CD4-positive, alpha-beta T cell treated with Interleukin-17A for 4 hours (primary cell): ENCODE results near the gene DNAJC12.
A peak's percentile ranks its signal among the peaks of the same experiment; 100 is the strongest.
"Not testable (repeated sequence)": the region's sequence is repeated elsewhere in the genome, so short reads cannot be mapped to it uniquely, and the experiment has no call there.

ENCODE experiments used
- DNase-seq: peaks from one replicate; pipeline ENCODE4 v3.0.0-alpha.2; 2020; ENCODE audit warnings: mixed read lengths

Gene DNAJC12

DNA sequence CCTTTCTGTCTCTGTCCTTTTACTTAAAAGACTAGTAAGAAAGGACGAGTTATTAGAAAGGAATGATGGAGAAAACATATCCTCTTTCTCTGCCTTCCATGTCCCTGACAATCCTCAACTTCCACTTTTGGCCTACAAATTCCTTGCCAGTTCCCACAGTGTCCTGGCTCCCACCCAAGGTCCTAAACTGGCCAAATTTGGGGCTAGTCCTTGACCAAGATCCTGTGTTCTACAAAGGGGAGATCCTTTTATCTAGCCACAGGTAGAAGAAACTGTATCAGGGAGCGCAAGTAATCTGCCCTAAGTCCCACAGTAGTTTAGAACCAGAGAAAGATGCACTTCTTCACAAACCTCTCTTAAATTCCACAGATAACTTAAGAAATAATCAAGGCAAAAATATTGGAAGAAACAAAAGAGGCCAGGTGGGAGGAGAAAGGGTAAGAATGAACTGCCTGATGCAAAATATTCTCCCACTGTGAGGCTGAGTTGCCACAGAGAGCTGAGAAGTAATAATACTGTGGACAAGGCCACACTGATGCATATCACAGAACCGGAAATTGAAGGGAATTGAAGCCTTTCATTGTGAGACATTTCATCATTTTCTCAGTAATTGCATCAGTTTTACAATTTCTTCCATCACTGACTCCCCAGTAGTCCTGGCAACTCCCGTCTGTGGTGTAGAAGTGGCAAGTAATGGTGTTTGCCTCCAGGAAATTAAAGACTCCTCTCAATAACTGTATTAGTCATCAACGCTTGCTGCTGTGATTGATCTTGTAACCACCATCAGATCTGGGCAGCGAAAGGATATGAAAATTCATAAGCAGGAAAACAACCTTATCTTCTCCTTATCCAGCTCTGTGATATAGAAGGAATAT lies 47.2 kb downstream of the DNAJC12 start:
- DNase-seq, result no peak

DNA sequence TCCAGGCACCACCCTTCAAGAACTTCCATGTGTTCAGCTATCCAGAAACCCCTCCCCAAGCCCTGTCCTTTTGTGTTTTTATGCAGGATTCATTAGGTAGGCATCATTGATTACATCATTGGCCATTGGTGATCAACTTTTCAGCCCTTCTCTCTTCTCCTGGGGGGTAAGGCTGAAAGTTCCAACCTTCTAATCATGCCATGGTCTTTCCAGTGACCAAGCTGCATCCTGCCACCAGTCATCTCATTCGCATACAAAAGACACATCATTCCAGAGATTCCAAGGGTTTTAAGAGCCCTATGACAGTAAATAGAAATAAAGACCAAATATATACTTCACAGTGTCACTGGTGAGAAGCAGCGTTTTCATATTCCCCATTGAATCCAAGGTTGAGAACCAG lies 48.2 kb downstream of the DNAJC12 start:
- no peak for DNase-seq

DNA sequence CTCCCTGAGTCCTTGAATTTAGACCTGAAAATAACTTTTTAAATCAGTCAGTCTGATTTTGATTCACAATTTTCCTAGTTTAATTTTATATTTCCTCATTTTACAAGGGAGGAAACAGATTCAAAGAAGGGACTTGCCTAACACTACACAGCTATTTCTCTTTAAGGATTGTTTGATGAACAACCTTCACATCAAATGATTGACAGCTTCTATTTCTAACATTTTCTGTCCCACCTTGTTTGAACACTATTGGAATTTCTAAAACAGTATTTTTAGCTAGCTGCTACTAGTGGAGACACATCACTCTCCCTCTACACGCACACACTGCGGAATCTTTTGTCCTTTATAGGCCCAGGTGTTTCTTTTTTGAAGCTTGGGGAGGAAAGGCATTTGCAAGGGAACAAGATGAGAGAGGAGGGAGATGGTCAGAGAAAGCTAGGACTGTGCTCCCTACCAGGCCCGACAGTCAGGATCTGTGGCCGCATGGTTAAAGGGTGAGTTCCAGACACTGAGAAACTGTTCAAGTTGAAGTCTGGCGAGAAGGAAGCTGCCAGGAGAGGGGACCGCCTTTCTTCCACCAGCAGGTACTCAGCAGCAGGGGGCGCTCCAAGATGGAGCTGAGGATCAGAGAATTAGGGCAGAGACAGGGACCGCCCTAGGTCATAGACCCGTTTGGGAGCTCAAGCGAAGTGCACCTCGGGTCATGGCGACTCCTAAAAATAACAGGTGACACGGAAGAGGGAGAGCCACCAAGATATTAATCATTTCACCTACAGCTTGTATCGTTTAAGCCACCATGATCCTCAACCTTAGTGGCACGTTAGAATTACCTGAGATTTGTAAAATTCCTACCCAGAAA lies 49.7 kb downstream of the DNAJC12 start:
- peak; percentile 79 for DNase-seq

DNA sequence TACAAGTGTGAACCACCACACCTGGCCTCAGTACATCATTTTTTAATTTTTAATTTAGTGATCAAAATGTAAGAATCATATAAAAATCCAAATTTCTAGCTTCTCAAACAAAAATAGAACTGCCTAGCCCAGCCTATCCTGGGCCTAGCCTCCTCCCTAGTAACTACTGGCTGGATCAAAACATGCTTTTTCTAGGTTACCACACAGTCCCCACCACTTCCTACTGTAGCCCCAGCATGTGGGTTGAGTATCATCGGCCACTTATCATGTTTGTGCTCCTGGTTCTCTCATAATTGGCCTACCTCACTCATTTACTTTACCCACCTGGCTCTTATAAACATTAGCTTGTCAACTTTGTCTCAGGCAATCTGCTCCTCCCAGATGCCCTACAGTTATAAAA lies 52.9 kb downstream of the DNAJC12 start:
- DNase-seq, result no peak

DNA sequence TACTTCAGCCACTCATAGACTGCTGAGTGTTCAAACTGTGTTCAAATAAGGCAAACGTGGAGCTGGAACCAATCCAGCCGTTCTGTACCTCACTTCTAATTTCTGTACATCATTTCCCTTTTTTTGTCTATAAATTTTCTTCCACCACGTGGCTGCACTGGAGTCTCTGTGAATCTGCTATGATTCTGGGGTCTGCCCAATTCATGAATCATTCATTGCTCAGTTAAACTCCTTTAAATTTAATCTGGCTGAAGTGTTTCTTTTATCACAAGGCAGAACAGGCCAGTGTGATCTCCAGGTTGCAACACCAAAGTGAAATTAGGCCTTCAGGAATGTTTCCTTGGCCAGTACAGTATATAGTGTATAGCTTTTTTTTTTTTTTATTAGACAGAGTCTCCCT lies 53.5 kb downstream of the DNAJC12 start:
- no peak for DNase-seq

- DNase-seq, result no peak
Measured at GRCh38 chr10:67783606-67784294, 54.2 kb downstream of the DNAJC12 start.

- no peak for DNase-seq
Measured at GRCh38 chr10:67782530-67782929, 55.5 kb downstream of the DNAJC12 start.

DNA sequence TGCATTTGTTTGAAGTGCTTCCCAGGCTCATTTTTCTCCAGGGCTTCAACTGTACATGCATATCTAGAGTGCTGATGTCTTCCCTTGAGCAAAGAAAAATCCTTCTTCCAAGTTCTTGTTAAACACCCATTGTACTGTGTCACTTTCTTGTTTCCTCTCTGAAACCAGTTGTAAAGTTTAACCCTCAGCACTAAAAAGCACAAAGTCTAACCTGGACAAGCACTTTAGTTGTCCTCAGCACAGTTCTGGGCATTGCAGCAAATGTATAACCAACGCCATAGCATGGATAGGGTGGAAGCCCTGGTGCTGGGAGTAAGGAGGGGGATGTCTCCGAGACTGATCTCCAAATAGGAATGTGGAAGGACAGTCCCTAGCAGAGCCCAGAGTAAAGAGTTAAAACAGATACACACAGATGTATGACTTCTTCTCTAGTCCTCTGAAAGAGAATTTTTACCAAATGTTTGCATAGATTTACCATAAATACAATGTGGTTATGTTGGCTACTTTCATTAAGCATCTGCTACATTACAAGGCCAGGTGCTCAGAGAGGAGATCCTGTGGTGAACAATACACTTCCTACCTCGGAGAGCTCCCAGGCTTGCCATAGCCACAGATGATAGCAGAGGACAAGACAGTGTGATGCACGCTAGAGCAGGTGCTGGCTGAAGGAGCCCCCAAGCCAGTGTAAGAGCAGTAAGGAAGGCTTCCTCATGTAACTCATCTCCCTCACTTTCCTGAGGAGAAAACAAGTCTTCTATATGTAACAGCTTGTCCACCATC lies 57.0 kb downstream of the DNAJC12 start:
- DNase-seq, result no peak

GRCh38 chr10:67780204-67780621 lies 57.8 kb downstream of the DNAJC12 start:
- DNase-seq, result not testable (repeated sequence)

- DNase-seq, result peak; percentile 84
Measured at GRCh38 chr10:67779465-67780203, 58.4 kb downstream of the DNAJC12 start.

- no peak for DNase-seq
Measured at GRCh38 chr10:67776371-67776770, 61.6 kb downstream of the DNAJC12 start.

DNA sequence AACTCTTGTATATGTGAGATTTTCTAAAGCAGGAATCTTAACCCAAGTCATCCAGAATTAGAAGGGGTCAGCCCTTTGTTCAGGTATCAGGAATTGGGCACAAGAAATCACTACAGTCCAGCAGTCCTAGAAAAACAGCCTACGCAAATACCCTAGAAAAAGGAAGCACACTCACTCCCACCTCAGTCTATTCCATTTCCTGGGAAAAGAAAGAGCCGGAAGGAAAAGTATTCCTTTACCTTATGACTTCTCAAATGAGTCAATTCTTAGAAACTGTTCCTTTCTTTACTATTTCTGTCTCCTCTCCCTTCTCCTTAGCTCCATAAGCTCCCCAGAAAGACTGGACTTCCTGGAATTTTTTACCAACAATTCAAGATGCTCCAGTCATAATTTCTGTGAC lies 62.7 kb downstream of the DNAJC12 start:
- no peak for DNase-seq

GRCh38 chr10:67772894-67773511 lies 65.0 kb downstream of the DNAJC12 start:
- no peak for DNase-seq

DNA sequence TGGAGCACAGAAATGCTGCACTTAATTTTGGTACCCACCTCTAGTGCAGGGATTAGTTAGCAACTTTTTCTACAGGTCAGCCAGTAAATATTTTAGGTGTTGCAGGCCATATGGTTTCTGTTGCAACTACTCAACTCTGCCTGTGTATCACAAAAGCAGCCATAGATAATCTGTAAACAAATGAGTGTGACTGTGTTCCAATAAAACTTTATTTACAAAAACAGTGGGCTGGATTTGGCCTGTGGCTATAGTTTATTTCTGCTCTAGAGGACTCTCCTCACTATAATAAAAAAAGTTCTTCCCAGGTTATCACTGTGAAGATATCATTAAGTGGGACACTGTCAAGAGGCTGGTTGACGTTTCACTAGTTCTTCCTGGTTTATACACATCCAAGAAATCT lies 65.8 kb downstream of the DNAJC12 start:
- DNase-seq, result no peak

- DNase-seq, result no peak
Measured at GRCh38 chr10:67771200-67771599, 66.8 kb downstream of the DNAJC12 start.

- DNase-seq, result no peak
Measured at GRCh38 chr10:67770537-67770936, 67.5 kb downstream of the DNAJC12 start.

DNA sequence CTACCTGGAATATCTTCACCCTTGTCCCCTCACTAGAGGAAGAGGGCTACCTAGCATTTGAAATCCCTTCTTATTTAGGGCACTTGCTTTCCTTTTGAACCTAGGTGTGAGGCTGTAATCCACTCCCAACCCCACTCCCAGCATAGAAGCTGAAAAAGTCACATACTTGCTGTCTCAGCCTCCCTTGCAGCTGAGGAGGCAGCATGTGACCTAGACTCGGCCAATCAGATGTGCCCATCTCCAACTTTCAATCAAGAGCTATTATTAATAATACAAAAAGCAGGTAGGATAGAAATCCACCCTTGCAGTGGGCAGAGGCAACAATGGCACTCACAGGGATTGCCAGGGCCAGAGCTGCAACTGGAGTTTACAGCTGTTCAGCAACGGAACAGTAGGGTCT lies 70.7 kb downstream of the DNAJC12 start:
- no peak for DNase-seq

DNA sequence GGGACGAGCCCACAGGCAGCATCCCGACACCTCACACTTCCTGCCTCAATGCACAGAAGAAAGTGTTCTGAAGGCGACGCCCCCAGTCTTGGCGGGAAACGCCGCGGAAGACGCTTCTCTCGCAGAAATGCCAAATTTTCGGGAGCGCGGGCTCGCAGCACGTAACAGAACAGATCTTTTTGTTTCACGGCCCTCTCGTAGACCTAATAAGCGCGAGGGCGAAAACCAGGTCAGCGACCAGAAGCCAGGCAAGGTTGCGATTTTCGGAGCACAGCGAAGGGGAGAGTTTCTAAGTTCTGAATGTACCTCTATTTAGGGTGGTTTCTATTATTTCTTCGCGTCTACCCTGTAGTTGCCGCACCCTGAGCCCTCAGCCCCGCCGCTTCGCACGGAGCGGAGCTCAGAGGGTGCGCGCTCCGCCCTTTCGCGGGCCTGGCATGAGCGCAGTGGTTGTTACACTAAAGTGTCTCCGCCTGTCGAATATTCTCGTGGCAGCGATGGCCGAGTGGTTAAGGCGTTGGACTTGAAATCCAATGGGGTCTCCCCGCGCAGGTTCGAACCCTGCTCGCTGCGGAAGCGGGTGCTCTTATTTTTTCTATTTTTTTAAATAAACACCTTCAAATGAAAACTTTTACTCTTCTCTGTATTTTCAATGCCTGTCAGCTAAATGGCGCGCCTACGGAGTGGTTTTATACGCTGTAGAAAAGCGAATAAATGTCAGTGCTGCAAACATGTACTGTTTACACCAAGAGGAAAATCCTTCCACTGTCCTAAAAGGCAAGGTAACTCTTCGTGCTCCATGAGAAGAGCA lies 73.8 kb downstream of the DNAJC12 start:
- DNase-seq, result peak; percentile 94

DNA sequence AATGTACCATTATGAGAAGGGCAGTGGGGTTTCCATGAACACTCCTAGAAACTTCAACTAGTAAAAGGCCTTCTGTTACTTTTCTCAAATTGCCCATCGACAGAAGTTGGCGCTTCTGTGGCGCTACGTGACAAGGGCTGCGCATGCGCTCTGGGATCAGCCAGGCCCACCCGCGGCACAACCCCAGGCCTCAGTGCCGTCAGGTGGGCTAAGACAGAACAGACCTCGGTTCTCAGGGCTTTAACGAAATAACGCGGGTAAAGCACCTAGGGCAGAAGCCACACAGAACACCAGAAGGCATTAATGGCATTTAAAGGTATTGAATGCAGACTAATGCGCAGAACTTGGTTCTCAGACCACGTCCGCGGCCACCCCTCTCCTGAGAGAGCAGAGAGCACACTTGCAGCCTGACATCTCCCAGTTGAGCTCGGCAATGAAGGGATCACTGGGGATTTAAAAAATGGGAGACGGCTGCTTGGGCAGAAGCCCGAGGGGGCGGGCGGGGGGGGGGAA lies 74.4 kb downstream of the DNAJC12 start:
- peak; percentile 88 for DNase-seq

DNA sequence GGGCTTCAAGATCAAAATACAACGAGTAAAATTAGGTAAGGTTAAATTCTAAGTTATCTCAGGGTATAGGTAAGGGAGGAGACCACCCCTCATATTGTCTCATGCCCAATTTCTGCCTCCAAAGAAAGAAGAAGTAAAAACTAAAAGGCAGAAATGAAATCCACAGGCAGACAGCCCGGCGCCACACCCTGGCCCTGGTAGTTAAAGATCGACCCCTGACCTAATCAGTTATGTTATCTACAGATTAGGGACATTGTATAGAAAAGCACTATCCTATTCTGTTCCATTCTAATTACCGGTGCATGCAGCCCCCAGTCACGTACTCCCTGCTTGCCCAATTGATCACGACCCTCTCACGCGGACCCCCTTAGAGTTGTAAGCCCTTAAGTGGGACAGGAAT lies 75.4 kb downstream of the DNAJC12 start:
- not testable (repeated sequence) for DNase-seq
